Endothelial cell of umbilical vein (primary cell): ENCODE results near the gene SSH2.

Experiments used
- EZH2 ChIP-seq: IDR thresholded peaks from 2 replicates; pipeline ENCODE4 v1.6.1; 2012; ENCODE audit warnings: borderline replicate concordance, low read depth, mild to moderate bottlenecking, moderate library complexity, low read length, inconsistent platforms; ENCODE audit not compliant: severe bottlenecking
- FOS ChIP-seq: IDR thresholded peaks from 2 replicates; pipeline ENCODE4 v1.6.1; 2011; ENCODE audit warnings: mild to moderate bottlenecking, low read length, moderate library complexity, borderline replicate concordance; ENCODE audit not compliant: insufficient read depth
- JUN ChIP-seq: IDR thresholded peaks from 2 replicates; pipeline ENCODE4 v1.6.1; 2011; ENCODE audit warnings: borderline replicate concordance, low read depth; ENCODE audit not compliant: insufficient read length, insufficient read depth
- POLR2A ChIP-seq: IDR thresholded peaks from 2 replicates; pipeline ENCODE4 v1.6.1; 2012; ENCODE audit warnings: low read depth, mild to moderate bottlenecking, control low read depth, low read length
- POLR2AphosphoS5 ChIP-seq: IDR thresholded peaks from 2 replicates; pipeline ENCODE4 v1.6.1; 2012; ENCODE audit warnings: low read depth, mild to moderate bottlenecking, control low read depth, low read length, moderate library complexity; ENCODE audit not compliant: insufficient read depth
- TF ChIP-seq, protein P1 (sequence below), 2 donors: IDR thresholded peaks; 1 replicate in 1 of 2; 2 replicates in 1 of 2; pipeline ENCODE4 v1.5.1; 2011; ENCODE audit warnings: low read length in 2 of 2, mild to moderate bottlenecking in 2 of 2, moderate library complexity in 2 of 2, control low read depth in 1 of 2, inconsistent platforms in 1 of 2, low read depth in 1 of 2; ENCODE audit not compliant: insufficient read depth in 1 of 2; ENCODE audit errors: extremely low read depth in 1 of 2
- TF ChIP-seq, protein P2 (sequence below): IDR thresholded peaks from 2 replicates; pipeline ENCODE4 v1.6.1; 2011; ENCODE audit not compliant: insufficient read depth, insufficient read length

DNA sequence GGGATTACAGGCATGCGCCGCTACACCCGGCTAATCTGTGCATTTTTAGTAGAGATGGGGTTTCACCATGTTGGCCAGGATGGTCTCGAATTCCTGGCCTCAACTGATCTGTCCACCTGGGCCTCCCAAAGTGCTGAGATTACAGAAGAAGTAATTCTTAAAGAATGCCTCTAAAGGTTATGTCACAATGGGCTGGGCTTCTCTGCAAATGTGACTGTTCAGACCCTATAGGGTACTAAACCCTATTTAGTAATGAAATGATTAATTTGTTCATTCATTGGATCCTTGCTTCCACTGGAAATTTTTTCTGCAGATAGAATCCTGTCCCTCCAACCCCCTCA, 198.5 kb downstream of the SSH2 start:
- TF ChIP-seq EZH2 = no peak
- TF ChIP-seq, protein P1, sequence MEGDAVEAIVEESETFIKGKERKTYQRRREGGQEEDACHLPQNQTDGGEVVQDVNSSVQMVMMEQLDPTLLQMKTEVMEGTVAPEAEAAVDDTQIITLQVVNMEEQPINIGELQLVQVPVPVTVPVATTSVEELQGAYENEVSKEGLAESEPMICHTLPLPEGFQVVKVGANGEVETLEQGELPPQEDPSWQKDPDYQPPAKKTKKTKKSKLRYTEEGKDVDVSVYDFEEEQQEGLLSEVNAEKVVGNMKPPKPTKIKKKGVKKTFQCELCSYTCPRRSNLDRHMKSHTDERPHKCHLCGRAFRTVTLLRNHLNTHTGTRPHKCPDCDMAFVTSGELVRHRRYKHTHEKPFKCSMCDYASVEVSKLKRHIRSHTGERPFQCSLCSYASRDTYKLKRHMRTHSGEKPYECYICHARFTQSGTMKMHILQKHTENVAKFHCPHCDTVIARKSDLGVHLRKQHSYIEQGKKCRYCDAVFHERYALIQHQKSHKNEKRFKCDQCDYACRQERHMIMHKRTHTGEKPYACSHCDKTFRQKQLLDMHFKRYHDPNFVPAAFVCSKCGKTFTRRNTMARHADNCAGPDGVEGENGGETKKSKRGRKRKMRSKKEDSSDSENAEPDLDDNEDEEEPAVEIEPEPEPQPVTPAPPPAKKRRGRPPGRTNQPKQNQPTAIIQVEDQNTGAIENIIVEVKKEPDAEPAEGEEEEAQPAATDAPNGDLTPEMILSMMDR (IDR thresholded peaks at IDR 0.05; ENCODE audit: extremely low read depth in 1 of 2, insufficient read depth in 1 of 2, low read depth in 1 of 2, low read length in 2 of 2) = no peak
- no peak for TF ChIP-seq JUN
- no peak for TF ChIP-seq POLR2A
- TF ChIP-seq FOS = no peak
- no peak for TF ChIP-seq POLR2AphosphoS5
- TF ChIP-seq, protein P2, sequence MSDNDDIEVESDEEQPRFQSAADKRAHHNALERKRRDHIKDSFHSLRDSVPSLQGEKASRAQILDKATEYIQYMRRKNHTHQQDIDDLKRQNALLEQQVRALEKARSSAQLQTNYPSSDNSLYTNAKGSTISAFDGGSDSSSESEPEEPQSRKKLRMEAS = no peak
